GM21619 (cell line): ENCODE measurements around the gene IQUB.
"Not testable (repeated sequence)": the region's sequence is repeated elsewhere in the genome, so short reads cannot be mapped to it uniquely, and the experiment has no call there.

Experiments
- ATAC-seq: cut with Tn5 transposase; IDR thresholded peaks from one replicate; pipeline ENCODE4 v1.9.1; 2021; ENCODE audit not compliant: unreplicated experiment

Gene IQUB

GRCh38 chr7:123548406-123548805, 14.0 kb upstream of the IQUB start:
- ATAC-seq = no peak

- peak; percentile 33 for ATAC-seq
Measured at GRCh38 chr7:123539871-123540270, 5.5 kb upstream of the IQUB start.

GRCh38 chr7:123538897-123539296, 4.5 kb upstream of the IQUB start:
- ATAC-seq = no peak

GRCh38 chr7:123538189-123538714, 3.9 kb upstream of the IQUB start:
- ATAC-seq = no peak

- no peak for ATAC-seq
Measured at GRCh38 chr7:123537026-123537642, 2.7 kb upstream of the IQUB start.

GRCh38 chr7:123535517-123535916, 1.1 kb upstream of the IQUB start:
- no peak for ATAC-seq

GRCh38 chr7:123533929-123534382, 439 bp downstream of the IQUB start:
- ATAC-seq = peak; percentile 2

GRCh38 chr7:123533553-123533917, 860 bp downstream of the IQUB start:
- no peak for ATAC-seq

- ATAC-seq = peak; percentile 22
Measured at GRCh38 chr7:123532788-123533552, 1.4 kb downstream of the IQUB start.

GRCh38 chr7:123532343-123532742, 2.1 kb downstream of the IQUB start:
- peak; percentile 1 for ATAC-seq

GRCh38 chr7:123530035-123530591, 4.3 kb downstream of the IQUB start:
- not testable (repeated sequence) for ATAC-seq

GRCh38 chr7:123528265-123528664, 6.1 kb downstream of the IQUB start:
- ATAC-seq = no peak

GRCh38 chr7:123527712-123528225, 6.6 kb downstream of the IQUB start:
- not testable (repeated sequence) for ATAC-seq

- ATAC-seq = not testable (repeated sequence)
Measured at GRCh38 chr7:123526533-123526932, 7.9 kb downstream of the IQUB start.

GRCh38 chr7:123522066-123522465, 12.3 kb downstream of the IQUB start:
- no peak for ATAC-seq

- no peak for ATAC-seq
Measured at GRCh38 chr7:123505221-123505620, 29.2 kb downstream of the IQUB start.

- no peak for ATAC-seq
Measured at GRCh38 chr7:123502201-123502600, 32.2 kb downstream of the IQUB start.

- no peak for ATAC-seq
Measured at GRCh38 chr7:123500878-123501489, 33.4 kb downstream of the IQUB start.

GRCh38 chr7:123499211-123499970, 35.0 kb downstream of the IQUB start:
- no peak for ATAC-seq

GRCh38 chr7:123498601-123499000, 35.8 kb downstream of the IQUB start:
- no peak for ATAC-seq

GRCh38 chr7:123498031-123498430, 36.4 kb downstream of the IQUB start:
- ATAC-seq = no peak
